PC-3 (cell line): ENCODE results near the gene ACAP1.

Experiments used
- EZH2 ChIP-seq: fragments of 300-600 bp; sonication (generic); IDR thresholded peaks from one replicate; pipeline ENCODE4 v1.6.1; 2017; ENCODE audit warnings: antibody characterized with exemption, mild to moderate bottlenecking, low read length; ENCODE audit not compliant: unreplicated experiment
- EZH2phosphoT487 ChIP-seq: fragments of 300-600 bp; sonication (generic); IDR thresholded peaks from 2 replicates; pipeline ENCODE4 v1.6.1; 2018; ENCODE audit warnings: mild to moderate bottlenecking, antibody characterized with exemption, low read length, borderline replicate concordance
- TF ChIP-seq, protein P1 (sequence below): fragments of 300-600 bp; sonication (generic); conservative IDR thresholded peaks from 2 replicates; pipeline ENCODE4 v1.5.1; 2017; ENCODE audit warnings: antibody characterized with exemption, low read depth, mild to moderate bottlenecking, low read length

DNA sequence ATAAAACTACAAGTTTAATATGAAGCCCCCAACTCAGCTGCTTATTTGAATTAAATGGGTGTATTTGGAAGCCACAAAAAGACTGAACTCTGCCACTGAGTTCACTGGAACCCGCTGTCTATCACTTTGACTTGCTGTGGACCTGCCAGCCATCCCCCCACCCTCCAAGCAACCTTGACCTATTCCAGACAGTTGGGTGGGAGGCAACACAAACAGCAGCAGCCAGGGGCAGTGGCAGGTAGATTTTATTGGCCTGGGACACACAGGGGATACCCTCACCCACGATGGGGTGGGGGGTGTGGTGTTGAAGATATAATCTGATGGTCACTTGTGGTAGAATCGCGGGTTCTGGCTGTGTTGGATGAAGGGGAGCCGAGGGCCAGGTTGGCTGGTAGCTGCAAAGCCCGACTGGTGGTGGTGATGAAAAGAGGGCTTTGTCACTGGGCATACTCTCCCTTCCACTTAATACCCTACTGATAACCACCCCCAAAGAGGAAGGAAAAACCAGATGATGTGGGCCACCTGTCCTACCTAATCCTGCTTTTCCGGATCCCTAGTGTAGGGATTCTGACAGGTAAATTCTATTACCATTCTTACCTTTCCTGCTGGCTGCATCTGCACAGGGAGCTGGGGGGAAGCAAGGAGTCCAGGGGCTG lies 23.8 kb upstream of the ACAP1 start:
- TF ChIP-seq EZH2 (no peak), EZH2phosphoT487 (no peak)
- TF ChIP-seq, protein P1, sequence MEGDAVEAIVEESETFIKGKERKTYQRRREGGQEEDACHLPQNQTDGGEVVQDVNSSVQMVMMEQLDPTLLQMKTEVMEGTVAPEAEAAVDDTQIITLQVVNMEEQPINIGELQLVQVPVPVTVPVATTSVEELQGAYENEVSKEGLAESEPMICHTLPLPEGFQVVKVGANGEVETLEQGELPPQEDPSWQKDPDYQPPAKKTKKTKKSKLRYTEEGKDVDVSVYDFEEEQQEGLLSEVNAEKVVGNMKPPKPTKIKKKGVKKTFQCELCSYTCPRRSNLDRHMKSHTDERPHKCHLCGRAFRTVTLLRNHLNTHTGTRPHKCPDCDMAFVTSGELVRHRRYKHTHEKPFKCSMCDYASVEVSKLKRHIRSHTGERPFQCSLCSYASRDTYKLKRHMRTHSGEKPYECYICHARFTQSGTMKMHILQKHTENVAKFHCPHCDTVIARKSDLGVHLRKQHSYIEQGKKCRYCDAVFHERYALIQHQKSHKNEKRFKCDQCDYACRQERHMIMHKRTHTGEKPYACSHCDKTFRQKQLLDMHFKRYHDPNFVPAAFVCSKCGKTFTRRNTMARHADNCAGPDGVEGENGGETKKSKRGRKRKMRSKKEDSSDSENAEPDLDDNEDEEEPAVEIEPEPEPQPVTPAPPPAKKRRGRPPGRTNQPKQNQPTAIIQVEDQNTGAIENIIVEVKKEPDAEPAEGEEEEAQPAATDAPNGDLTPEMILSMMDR = no peak
